ENCODE results near the gene UFD1. TPM values are rescaled to one million over a fixed set of nuclear protein-coding genes. Genes with fewer than 3 reads are reported as not detected.

The UFD1 gene
- total and polyA plus RNA-seq, 9 of the 15 experiments (the other 6 are each of a cell fraction or from before 2014, with no cell fraction given) = 238 to 645 (median 363) TPM

GRCh38 chr22:19432133-19432851 lies 46.7 kb downstream of the UFD1 start, which contains the start of gene MRPL40 (continued):
- TF ChIP-seq CEBPG (CRISPR knock-in tag; IDR thresholded peaks at IDR 0.05) (no peak), CEBPG (tag; conservative IDR thresholded peaks at IDR 0.05 in 1 of 2, IDR thresholded peaks at IDR 0.05 in 1 of 2) (no peak; a peak in 1 of 4 replicates), HNRNPLL (IDR thresholded peaks at IDR 0.05; ENCODE audit: low read depth, low read length, poor library complexity, severe bottlenecking) (peak; percentile 91), CBFB (CRISPR knock-in tag; IDR thresholded peaks at IDR 0.05) (no peak), POU5F1 (IDR thresholded peaks at IDR 0.05; ENCODE audit: borderline replicate concordance, low read depth, low read length, partially characterized antibody) (peak; percentile 73), MGA (IDR thresholded peaks at IDR 0.05) (no peak), SRSF3 (IDR thresholded peaks at IDR 0.05; ENCODE audit: insufficient read depth, low read length) (no peak; the same call in 1 of the 2 replicates), CEBPB (tag; IDR thresholded peaks at IDR 0.05) (no peak), LCOR (CRISPR knock-in tag; IDR thresholded peaks at IDR 0.05) (no peak), CGGBP1 (CRISPR knock-in tag; IDR thresholded peaks at IDR 0.05) (peak; percentile 98), RBFOX2 (IDR thresholded peaks at IDR 0.05; ENCODE audit: low read depth, low read length) (peak; percentile 99), MAFG (tag; conservative IDR thresholded peaks at IDR 0.05) (no peak), EP300 (IDR thresholded peaks at IDR 0.05; ENCODE audit: low read length) (peak; percentile 90), BCL6 (CRISPR knock-in tag; IDR thresholded peaks at IDR 0.05) (peak; percentile 71)
